CD4-positive, alpha-beta T cell treated with Interleukin-15 for 4 hours (primary cell): ENCODE data around the gene PRR23A.

Source experiments
- DNase-seq: peaks from one replicate; pipeline ENCODE4 v3.0.0-alpha.2; 2020; ENCODE audit warnings: low spot score

Gene PRR23A

GRCh38 chr3:138972941-138973340 lies 33.1 kb downstream of the PRR23A start:
- no peak for DNase-seq

GRCh38 chr3:138971766-138972320 lies 34.2 kb downstream of the PRR23A start:
- DNase-seq = no peak

- DNase-seq = no peak
Measured at GRCh38 chr3:138964923-138965322, 41.1 kb downstream of the PRR23A start.

- no peak for DNase-seq
Measured at GRCh38 chr3:138964264-138964663, 41.8 kb downstream of the PRR23A start.

- DNase-seq = no peak
Measured at GRCh38 chr3:138962854-138963560, 43.1 kb downstream of the PRR23A start.

- no peak for DNase-seq
Measured at GRCh38 chr3:138960417-138960852, 45.6 kb downstream of the PRR23A start.
